Ascending aorta (tissue), 2 donors: ENCODE results near the gene FAM170B. TPM values are rescaled to one million over a fixed set of nuclear protein-coding genes. Genes with fewer than 3 reads are reported as not detected.

Source experiments
- DNase-seq, 2 donors: peaks; one replicate each; pipeline ENCODE4 v3.0.0-alpha.2; 2019; ENCODE audit warnings: low spot score in 2 of 2
- H3K27ac ChIP-seq, 2 donors: fragments of 200-600 bp; sonication (generic); one replicate each; pipeline ENCODE4 v1.5.1; 2016 to 2017; ENCODE audit warnings: mild to moderate bottlenecking in 1 of 2
- H3K27me3 ChIP-seq: fragments of 200-600 bp; sonication (generic); one replicate; pipeline ENCODE4 v1.5.1; 2017
- H3K36me3 ChIP-seq, 2 donors: fragments of 200-600 bp; sonication (generic); one replicate each; pipeline ENCODE4 v1.5.1; 2016
- H3K4me1 ChIP-seq, 2 donors: fragments of 200-600 bp; sonication (generic); one replicate each; pipeline ENCODE4 v1.5.1; 2016 to 2017; ENCODE audit warnings: mild to moderate bottlenecking in 1 of 2
- H3K4me3 ChIP-seq, 2 donors: fragments of 200-600 bp; sonication (generic); one replicate each; pipeline ENCODE4 v1.5.1; 2016 to 2017; ENCODE audit warnings: mild to moderate bottlenecking in 1 of 2
- H3K9me3 ChIP-seq, 2 donors: fragments of 200-600 bp; sonication (generic); one replicate each; pipeline ENCODE4 v1.5.1; 2016
- CTCF ChIP-seq, 3 experiments: fragments of 200-600 bp in 2 of 3; fragments of 450-650 bp in 1 of 3; sonication (generic) in 2 of 3; IDR thresholded peaks; one replicate each; pipeline ENCODE4 v1.5.1; 2016 to 2019; ENCODE audit warnings: antibody characterized with exemption in 3 of 3, mild to moderate bottlenecking in 1 of 3, moderate library complexity in 1 of 3
- intact Hi-C: fragments of 100-400 bp; cut with DNase I; formaldehyde crosslinking; loops from one replicate; pipeline ENCODE4 v1.15.1; 2023
- total RNA-seq: library from RNA; depleted of rRNA; stranded (reverse); fragments of >200 nt; gene quantifications from one replicate; pipeline ENCODE4 v1.1.0, GENCODE V29; 2016

The FAM170B gene
- total RNA-seq, 1 donor from 2014 or later: not detected

GRCh38 chr10:49167425-49168170, 33.8 kb upstream of the FAM170B start:
- Histone ChIP-seq H3K36me3 (no peaks in the 10 kb centered on the region), H3K27me3 (no peaks in the 10 kb centered on the region), H3K4me1 (no peaks in the 10 kb centered on the region), H3K27ac (no peak overlapping the region), H3K9me3 (no peaks in the 10 kb centered on the region), H3K4me3 (no peak overlapping the region)
- intact Hi-C loops: loop anchor here (10.0 kb wide), 1 partner anchor 93 kb away; no protein-coding TSS in a partner anchor
- peak in 1 of 2 donors; percentile 31 for DNase-seq
- no peak for TF ChIP-seq CTCF (IDR thresholded peaks at IDR 0.05)

- Histone ChIP-seq H3K4me3 (no peak overlapping the region), H3K27ac (no peak overlapping the region), H3K36me3 (no peaks in the 10 kb centered on the region), H3K9me3 (no peaks in the 10 kb centered on the region), H3K27me3 (no peaks in the 10 kb centered on the region), H3K4me1 (no peaks in the 10 kb centered on the region)
- TF ChIP-seq CTCF (IDR thresholded peaks at IDR 0.05): no peak
- intact Hi-C loops: loop anchor here (10.0 kb wide), 1 partner anchor 92 kb away; no protein-coding TSS in a partner anchor
- peak in 1 of 2 donors; percentile 21 for DNase-seq
Measured at GRCh38 chr10:49166484-49167400, 32.9 kb upstream of the FAM170B start.

GRCh38 chr10:49165821-49166483, 32.1 kb upstream of the FAM170B start:
- H3K27me3 ChIP-seq: no peaks in the 10 kb centered on the region
- H3K36me3 ChIP-seq: no peaks in the 10 kb centered on the region
- DNase-seq: no peak
- H3K4me3 ChIP-seq: no peak overlapping the region
- no peak overlapping the region for H3K27ac ChIP-seq
- TF ChIP-seq CTCF (IDR thresholded peaks at IDR 0.05): no peak
- H3K4me1 ChIP-seq: no peaks in the 10 kb centered on the region
- intact Hi-C loops: loop anchor here (10.0 kb wide), 1 partner anchor 91 kb away; no protein-coding TSS in a partner anchor
- no peaks in the 10 kb centered on the region for H3K9me3 ChIP-seq

- intact Hi-C loops: loop anchor here (10.0 kb wide), 1 partner anchor 90 kb away; no protein-coding TSS in a partner anchor
Measured at GRCh38 chr10:49165259-49165658, 31.4 kb upstream of the FAM170B start.

More at GRCh38 chr10:49165259-49165658, 31.4 kb upstream of the FAM170B start:
- Histone ChIP-seq H3K4me3 (no peak overlapping the region), H3K9me3 (no peaks in the 10 kb centered on the region), H3K27ac (no peak overlapping the region), H3K4me1 (no peaks in the 10 kb centered on the region), H3K27me3 (no peaks in the 10 kb centered on the region), H3K36me3 (no peaks in the 10 kb centered on the region)
- no peak for TF ChIP-seq CTCF (IDR thresholded peaks at IDR 0.05)
- DNase-seq: no peak
